Neural cell (in vitro differentiated cells): ENCODE measurements around the gene RAB5A.

Experiments
- CTCF ChIP-seq: fragments of 450-650 bp; IDR thresholded peaks from 2 replicates; pipeline ENCODE4 v1.5.1; 2014; ENCODE audit warnings: antibody characterized with exemption, mild to moderate bottlenecking, moderate library complexity; ENCODE audit not compliant: poor library complexity, severe bottlenecking
- EP300 ChIP-seq: fragments of 450-650 bp; conservative IDR thresholded peaks from 2 replicates; pipeline ENCODE4 v1.6.1; 2014; ENCODE audit warnings: antibody characterized with exemption, mild to moderate bottlenecking, moderate library complexity; ENCODE audit not compliant: poor library complexity, severe bottlenecking
- EZH2 ChIP-seq: fragments of 200-600, 300-800 bp; shearing (Covaris generic), sonication (generic); IDR thresholded peaks from 2 replicates; pipeline ENCODE4 v1.6.1; 2014; ENCODE audit warnings: antibody characterized with exemption, low read length, borderline replicate concordance, mild to moderate bottlenecking; ENCODE audit not compliant: insufficient read depth, poor library complexity, severe bottlenecking
- MXI1 ChIP-seq: fragments of 450-650 bp; conservative IDR thresholded peaks from 2 replicates; pipeline ENCODE4 v1.6.1; 2014; ENCODE audit warnings: antibody characterized with exemption, mild to moderate bottlenecking; ENCODE audit not compliant: poor library complexity, severe bottlenecking
- POLR2AphosphoS5 ChIP-seq: IDR thresholded peaks from 2 replicates; pipeline ENCODE4 v1.6.1; 2012
- SMC3 ChIP-seq: fragments of 450-650 bp; conservative IDR thresholded peaks from 2 replicates; pipeline ENCODE4 v1.6.1; 2014; ENCODE audit warnings: antibody characterized with exemption, mild to moderate bottlenecking, moderate library complexity; ENCODE audit not compliant: poor library complexity
- TAF1 ChIP-seq: IDR thresholded peaks from 2 replicates; pipeline ENCODE4 v1.6.1; 2012; ENCODE audit warnings: low read depth

GRCh38 chr3:20027136-20027535, 80.2 kb downstream of the RAB5A start:
- TF ChIP-seq CTCF (no peak), EZH2 (no peak), POLR2AphosphoS5 (no peak), EP300 (no peak), TAF1 (no peak), SMC3 (no peak), MXI1 (no peak)
